WI38 (cell line): ENCODE data around the gene CARD11.

Experiments used
- H3K4me3 ChIP-seq: 2 replicates; pipeline ENCODE4 v1.5.1; 2011; ENCODE audit warnings: low read depth, mild to moderate bottlenecking, control low read depth, low read length
- CTCF ChIP-seq: IDR thresholded peaks from 2 replicates; pipeline ENCODE4 v1.5.1; 2012; ENCODE audit warnings: low read depth, mild to moderate bottlenecking, control low read depth, low read length

The CARD11 gene

DNA sequence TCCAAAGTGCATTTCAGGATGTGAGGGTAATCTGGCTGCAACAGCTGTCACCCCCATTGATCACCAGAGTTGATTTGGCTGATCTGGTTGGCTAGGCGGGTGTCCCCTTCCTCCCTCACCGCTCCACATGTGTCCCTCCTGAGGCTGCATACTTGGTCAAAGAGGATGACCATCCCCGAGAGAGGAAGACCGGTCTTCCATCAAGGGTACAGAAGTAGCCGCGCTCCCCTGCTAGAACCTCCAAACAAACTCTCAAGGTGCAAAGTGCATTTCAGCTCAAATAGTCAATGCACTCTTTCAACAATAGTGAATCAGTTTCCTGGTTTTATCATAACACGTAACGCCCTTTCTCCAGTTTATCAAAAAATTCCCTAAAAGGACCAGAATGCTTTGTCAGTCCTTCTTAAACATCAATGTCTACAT, 44.6 kb downstream of the CARD11 start:
- H3K4me3 ChIP-seq = no peak overlapping the region
- no peak for TF ChIP-seq CTCF

- no peak for TF ChIP-seq CTCF
- no peak overlapping the region for H3K4me3 ChIP-seq
These were observed 46.7 kb downstream of the CARD11 start for GRCh38 chr7:2997014-2997413.

DNA sequence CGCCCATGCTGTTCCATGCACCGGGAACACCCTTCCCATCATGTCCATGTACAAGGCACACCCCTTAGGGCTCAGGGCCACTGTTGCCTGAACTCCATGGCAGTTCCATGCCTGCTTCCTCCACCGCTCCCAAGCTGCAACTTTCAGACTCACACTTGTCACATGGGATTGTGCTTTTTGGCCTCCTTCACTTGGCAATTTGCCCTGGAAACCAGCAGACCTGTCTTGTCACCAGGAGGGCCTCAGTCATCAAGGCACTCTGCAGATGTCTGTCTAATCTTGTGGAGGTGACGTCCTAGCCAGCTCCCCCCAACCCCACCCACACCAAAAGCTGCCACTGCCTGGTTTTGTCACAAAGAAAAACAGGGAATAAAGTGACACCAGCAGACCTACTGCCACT, 47.5 kb downstream of the CARD11 start:
- H3K4me3 ChIP-seq = no peak overlapping the region
- TF ChIP-seq CTCF = no peak

DNA sequence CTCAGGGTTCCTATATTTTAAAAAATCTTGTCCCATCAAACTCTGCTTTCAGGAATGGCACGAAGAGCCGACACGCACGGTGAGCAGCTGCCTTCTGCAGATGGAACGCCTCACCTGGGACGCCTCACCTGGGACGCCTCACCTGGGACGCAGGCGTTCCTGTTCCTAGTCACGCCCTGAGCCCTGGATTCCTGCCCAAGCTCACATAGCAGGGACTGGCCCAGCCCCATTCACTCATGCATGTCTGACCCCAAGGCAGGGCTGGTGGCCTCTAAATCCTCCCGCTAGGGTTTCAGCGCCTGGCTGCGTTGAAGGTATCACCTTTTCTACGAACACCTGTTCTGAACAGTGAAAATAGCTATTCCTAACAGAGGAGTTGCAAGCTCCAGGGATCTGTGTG, 49.8 kb downstream of the CARD11 start:
- no peak overlapping the region for H3K4me3 ChIP-seq
- TF ChIP-seq CTCF = no peak

DNA sequence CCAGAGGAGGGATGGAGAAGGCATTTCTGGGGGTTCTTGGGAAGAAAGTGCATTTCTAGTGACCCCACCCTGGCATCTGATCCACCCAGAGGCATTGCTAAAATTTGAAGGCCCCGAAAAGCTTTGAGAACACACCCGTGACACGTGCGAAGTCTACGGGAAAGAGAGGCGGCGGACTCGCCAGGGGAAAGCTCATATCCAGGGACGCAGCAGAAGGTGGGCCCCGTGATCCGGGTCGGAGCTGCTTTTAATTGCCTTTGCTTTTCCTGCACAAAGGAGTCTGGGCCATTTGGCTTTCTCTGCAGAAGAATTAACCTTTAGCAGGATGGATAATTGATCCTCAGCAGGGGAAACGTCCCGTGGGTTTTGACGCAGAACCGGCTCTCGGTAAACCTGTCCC, 50.3 kb downstream of the CARD11 start:
- H3K4me3 ChIP-seq = no peak overlapping the region
- TF ChIP-seq CTCF = no peak

DNA sequence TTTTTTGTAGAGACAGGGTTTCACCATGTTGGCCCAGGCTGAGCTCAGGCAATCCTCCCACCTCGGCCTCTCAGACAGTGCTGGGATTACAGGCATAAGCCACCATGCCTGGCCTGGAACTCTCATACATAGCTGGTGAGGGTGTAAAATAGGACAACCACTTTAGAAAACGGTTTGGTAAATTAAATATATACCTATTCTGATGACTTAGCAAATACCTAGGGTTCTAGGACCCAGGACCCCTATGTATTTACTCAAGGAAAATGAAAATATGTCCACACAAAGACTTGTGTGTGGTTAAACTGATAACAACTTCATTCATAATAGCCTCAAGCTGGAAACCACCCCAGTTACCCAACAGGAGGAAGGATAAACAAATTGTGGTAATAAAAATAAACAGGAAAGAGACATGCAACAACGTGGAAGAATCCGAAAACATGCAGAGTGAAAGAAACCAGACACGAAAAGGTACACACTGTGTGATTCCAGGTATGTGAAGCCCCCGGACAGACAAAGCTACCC, 52.7 kb downstream of the CARD11 start:
- H3K4me3 ChIP-seq = no peak overlapping the region

DNA sequence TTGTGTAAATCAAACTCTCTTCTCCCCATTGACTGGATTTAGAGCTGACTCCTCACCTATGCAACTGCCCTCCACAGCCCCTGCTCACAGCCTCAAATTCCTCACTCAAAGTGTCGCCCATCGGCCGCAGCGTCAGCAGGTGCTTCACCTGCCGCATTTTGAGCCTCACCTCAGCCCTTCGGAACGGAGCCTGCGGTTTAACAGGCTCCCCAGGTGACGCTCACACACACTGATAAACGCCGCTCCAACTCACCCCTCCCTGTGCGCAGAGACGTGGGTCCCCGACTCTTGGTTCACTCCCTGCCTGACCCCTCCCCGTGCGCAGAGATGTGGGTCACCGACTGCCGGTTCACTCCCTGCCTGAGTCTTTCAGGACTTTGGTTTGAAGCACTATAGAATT, 57.1 kb downstream of the CARD11 start:
- no peak for TF ChIP-seq CTCF
- H3K4me3 ChIP-seq = no peak overlapping the region

More for the DNA sequence above, 52.7 kb downstream of the CARD11 start:
- no peak for TF ChIP-seq CTCF
